HCT116 (cell line): ENCODE results near the gene BAZ1B.

Experiments used
- EZH2 ChIP-seq: fragments of 200-600 bp; sonication (generic); IDR thresholded peaks from 2 replicates; pipeline ENCODE4 v1.6.1; 2017; ENCODE audit warnings: antibody characterized with exemption, mixed run types
- POLR2AphosphoS5 ChIP-seq: IDR thresholded peaks from 2 replicates; pipeline ENCODE4 v1.6.1; 2011; ENCODE audit warnings: mild to moderate bottlenecking, low read depth, low read length, moderate library complexity

DNA sequence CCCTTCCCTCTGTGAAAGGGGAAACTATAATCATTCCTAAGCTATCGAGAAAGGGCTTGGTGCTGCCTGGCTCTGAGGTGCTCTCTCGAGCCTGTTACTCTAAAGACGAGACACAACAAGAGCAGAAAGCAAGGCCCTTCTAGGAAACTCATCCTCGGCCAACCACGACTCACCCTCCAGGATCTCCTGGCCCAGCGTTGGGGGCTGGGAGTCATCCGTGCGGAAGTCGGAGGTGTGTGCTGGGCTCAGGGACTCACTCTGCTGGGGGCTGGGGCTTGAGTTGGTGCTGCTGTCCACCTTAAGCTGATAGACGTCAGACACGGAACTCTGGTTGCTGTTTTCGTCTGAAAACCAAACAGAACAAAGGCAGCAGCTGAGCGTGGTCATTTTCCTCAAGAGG is 17.6 kb upstream of the BAZ1B start:
- TF ChIP-seq EZH2 (no peak), POLR2AphosphoS5 (no peak)
